CD4-positive, alpha-beta T cell treated with Interleukin-1 beta for 1 hour (primary cell): ENCODE data around the gene AJUBA.
A peak's percentile ranks its signal among the peaks of the same experiment; 100 is the strongest.
"Not testable (repeated sequence)": the region's sequence is repeated elsewhere in the genome, so short reads cannot be mapped to it uniquely, and the experiment has no call there.

Source experiments
- DNase-seq, 2 donors: peaks; one replicate each; pipeline ENCODE4 v3.0.0-alpha.2; 2020 to 2022

The AJUBA gene

DNA sequence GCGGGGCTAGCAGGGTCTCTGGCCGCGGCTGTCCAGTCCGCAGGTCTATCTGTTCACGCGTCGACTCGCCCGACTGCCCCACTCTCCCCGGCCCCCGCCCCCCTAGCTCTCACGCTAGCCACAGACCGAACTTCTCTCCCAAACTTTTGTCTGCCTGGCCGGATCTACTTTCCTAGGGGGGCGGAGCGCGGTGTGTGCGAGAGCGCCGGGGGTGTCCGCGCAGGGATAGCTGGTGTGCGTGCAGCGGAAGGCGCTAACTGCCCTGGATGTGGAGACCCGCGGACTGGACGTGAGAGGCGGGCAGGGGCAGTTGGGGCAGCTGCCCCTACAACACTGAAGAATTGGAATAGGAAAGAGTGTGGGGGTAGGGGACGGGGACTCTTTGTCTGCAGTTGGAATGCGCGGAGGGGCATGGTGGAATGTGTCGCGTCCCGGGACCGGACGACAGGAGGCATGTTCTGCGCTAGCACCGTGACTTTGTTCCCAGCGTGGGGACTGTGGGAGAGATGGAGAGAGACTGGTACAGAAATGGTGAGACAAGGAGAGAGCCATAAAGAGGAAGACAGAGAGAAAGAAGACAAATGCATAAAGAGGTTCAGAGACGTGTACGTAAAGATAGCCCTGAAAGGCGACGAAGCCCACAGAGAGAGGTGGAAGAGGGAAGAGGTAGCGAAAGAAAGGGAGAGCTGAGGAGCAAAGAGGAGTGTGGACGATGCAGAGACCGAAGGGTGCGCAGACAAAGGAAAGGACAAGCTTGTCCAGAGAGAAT, at the start of gene AJUBA:
Gene AJUBA (minus strand): TSS at position 75 of the 769 bp plus-strand sequence. CDS start 285 bp downstream, outside the sequence.
- peak; percentile 72 to 78 for DNase-seq

GRCh38 chr14:23030936-23031335, 48.6 kb upstream of the AJUBA start:
- DNase-seq, result no peak

DNA sequence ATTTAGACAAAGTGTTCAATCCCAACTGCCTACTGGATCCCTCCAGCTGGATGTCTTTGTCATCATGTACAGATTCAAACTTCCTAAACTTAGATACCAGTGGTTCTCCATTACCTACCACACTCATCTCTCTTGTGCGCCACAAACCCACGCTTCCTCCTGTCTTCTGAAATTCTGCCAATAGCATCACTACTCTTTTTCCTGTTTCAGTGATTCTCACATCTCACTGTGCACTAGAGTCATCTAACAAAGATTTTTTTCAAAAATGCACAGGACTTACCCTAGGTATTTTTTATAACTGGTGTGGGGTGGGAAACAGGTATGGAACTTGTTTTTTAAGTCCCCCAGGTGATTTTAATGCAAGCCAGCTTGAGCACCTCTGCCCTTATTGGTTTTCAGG, 46.4 kb upstream of the AJUBA start:
- DNase-seq, result peak in 1 of 2 donors; percentile 43

DNA sequence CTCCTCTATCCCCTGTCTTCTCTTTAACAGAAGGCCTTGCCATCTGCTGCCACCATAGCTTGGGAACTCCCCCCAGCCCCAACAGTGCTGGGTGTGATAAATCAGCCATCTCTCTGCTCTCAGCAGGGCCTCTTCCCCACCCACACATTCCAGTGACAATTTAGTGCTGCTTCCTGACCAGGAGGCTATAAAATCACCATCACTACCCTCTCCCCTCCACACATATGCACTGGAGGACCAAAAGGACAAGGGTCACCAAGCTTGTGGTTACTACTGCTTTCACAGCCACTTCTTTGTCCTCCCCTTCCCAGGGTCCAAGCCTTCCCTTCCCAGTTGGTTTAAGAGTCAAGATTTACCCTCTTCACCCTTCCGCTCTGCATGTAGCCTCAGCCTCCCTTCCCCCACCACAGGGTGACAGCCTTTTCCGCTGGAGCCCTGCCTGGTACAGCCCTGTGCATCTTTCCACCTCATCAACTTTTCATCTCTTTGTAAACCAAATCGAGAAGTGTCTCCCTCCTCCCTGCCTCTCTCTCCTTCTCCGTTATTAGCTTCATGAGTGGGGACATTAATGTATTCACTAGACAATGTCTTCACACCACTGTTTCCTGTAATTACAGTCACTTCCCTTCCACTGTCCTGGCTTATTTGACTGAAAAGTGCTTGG, 42.9 kb upstream of the AJUBA start:
- DNase-seq, result no peak

DNA sequence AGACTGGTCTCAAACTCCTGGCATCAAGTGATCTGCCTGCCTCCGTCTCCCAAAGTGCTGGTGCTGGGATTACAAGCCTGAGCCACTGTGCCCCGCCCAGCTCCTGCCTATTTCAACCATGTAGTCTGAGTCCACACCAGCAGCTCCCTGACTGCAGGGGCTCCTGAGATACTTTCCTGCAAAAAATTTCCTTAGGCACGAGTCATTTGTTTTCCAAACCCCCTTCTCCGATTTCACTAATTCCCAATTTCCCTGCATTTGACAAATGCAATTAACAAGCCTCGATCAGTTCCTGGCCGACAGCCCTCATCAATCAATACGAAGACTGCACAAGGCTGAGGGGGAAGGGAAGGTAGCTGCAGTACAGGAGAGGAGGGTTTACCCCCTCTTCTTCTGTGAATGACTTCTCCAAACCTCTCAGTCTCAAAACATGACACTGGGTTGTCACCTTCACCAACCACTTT, 42.3 kb upstream of the AJUBA start:
- no peak for DNase-seq

DNA sequence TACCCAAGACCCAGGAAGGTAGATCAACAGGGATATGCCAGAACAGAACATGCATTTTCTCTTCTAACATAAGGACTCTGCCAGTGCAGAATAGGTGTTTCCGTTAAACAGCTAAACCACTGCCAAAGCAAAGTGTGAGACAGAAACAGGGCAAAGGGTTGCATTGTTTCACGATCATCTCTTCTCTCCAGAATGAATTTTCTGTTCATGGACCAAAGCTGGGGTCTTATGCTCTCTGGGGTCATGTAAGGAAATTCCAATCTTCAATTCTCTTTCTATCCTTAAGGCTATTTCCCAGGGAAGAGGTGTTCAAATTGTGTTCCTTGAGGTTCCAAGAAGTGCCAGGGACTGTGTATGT, 41.4 kb upstream of the AJUBA start:
- DNase-seq, result no peak

DNA sequence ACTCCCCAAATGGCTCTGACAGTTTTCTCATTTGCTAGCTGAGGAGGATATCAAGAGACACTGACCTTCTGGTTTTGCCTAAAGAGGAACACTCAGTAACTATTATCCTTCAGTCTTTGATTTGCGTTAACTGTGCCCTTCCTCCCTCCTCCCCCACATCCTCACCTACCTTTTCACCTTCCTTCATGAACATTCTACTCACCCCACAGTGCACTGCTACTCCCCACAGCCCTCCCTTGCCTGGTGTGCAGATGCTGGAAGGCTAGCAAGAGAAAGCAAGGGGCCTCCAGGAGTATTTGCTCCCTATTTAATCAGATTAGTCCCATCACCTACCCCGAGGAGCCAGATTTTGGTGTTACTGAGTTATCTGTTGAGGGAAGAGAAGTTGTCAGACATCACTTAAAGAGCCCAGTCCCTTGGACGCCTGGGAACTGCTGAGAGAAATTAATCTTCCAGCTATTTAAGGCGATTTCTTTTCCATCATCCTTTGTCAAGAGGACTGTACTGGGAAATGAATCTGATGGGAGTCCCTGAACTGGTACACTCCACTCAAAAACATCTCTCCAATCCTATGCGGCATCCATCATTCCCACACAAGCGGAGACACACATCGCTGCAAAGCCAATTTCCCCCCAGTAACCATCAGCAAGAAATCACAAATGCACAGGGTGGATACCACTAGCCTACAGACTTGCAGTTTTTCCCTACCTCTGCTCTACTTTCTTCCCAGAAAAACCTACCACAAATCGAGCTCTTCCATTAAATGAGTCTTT, 40.9 kb upstream of the AJUBA start:
- no peak for DNase-seq

DNA sequence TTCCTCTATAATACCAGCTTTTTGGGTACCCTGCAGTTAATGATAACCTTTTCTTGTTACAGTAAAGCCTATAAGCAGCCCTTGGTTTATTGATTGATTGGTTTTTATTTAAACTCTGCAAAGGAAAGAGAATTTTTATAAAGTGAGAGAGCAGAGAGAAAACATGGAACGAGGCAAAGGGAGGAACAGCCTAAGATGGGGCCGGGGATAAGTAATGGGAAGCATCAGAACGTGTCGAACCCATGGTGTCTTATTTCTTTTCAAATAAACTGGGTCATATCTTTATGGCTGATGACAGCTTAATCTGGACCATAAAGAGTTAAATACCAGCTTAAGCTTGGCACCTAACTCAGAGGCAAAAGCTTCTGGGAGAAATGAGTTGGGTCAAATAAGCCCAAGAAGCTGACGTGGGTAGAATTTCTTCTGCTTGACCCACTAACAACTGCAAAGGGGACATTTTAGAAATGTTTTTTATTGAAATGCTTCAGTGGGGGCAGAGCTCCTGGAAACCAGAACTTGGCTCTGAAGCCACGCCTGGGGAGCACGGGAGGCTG, 39.6 kb upstream of the AJUBA start:
- no peak for DNase-seq

GRCh38 chr14:23021434-23021833, 39.1 kb upstream of the AJUBA start:
- DNase-seq, result no peak

GRCh38 chr14:23020143-23021128, 38.1 kb upstream of the AJUBA start:
- DNase-seq, result peak in 1 of 2 donors; percentile 3

GRCh38 chr14:23018107-23018506, 35.8 kb upstream of the AJUBA start:
- no peak for DNase-seq

DNA sequence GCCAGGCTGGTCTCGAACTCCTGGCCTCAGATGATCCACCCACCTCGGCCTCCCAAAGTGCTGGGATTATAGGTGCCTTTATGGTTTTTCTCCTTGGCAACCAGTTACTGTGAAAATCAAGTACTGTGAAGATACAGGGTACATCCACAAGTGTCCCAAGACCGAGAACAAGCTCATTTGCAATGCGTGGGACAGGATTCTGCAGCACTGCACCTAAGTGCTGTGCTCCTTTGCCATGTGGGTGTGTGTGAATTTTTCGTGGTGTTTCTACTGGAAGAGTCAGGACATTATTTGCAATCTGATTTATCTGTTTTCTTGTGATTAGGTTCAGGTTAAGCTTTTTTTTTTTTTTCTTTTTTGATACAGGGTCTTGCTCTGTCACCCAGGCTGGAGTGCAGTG, 34.7 kb upstream of the AJUBA start:
- no peak for DNase-seq

- no peak for DNase-seq
Observed at GRCh38 chr14:23015618-23016017, 33.3 kb upstream of the AJUBA start.

GRCh38 chr14:23013749-23014054, 31.4 kb upstream of the AJUBA start:
- DNase-seq, result not testable (repeated sequence)

GRCh38 chr14:23013054-23013748, 30.9 kb upstream of the AJUBA start:
- DNase-seq, result no peak

- peak; percentile 79 for DNase-seq
Observed at GRCh38 chr14:23009939-23010726, 27.8 kb upstream of the AJUBA start, which contains the start of gene C14orf93. Gene C14orf93 (minus strand): TSS chr14:23010143. CDS start chr14:22999023, 11,120 bp downstream.

DNA sequence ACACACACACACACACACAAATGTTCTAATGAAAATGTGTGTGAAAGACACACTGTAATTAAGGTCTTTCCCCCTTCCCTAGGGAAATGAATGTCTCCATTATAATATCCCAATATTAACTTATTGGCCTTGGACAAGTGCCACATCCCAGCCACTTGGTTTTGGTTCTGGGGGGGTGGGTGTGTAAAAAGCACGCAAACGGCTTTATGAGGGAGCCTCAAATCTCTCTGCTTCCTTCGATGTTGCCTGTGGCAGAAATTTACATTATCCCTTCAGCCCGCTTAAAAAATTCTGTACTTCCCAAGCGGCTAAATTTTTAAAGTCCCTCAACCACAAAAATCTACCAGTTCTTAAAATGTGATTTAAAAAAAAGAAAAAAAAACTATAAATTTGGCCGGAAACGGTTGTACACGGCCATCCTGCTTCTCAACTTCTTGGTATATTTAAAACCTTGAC, 27.2 kb upstream of the AJUBA start:
- DNase-seq, result no peak

- DNase-seq, result no peak
Observed at GRCh38 chr14:23008831-23009230, 26.5 kb upstream of the AJUBA start.

DNA sequence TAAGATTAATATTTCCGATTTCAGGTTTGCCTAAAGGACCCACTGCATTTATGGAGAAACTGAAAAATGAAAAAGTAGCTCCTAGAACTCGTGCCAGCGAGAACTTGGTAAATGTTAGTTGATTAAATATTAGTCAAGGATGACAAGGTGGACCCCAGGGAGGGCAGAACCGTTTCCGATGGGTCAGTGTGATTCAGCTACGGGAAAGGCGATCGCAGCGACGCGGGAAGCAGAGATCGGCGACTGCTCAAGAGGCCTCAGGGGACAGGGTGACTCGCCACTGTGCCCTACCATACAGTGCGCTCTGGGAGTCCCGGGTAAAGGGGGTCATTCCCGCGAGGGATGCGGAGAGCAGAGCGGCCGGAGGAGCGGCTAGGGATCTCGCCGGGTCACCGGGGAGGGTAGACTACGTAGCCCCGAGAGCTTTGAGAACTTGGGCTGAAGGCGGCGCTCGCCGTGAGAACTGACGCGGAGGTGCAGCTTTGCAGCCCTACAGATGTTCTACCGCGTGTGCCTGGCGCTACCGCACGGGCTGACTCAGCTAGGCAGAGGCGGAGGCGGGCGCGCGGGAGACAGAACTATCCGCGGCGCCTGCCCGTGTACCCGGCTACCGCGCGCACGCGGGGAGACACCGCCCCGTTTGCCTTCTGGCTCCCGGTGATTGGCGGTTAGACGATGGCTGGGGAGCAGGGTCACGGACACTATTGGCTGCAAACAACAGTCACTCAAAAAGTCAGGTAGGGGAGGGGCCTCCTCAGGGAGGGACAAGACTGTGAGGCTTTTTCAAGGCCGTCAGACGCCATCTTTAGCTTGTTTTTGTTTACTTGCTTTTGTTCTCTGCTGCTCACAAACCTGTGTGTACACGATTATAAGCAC, 24.4 kb upstream of the AJUBA start:
- peak; percentile 98 to 99 for DNase-seq

DNA sequence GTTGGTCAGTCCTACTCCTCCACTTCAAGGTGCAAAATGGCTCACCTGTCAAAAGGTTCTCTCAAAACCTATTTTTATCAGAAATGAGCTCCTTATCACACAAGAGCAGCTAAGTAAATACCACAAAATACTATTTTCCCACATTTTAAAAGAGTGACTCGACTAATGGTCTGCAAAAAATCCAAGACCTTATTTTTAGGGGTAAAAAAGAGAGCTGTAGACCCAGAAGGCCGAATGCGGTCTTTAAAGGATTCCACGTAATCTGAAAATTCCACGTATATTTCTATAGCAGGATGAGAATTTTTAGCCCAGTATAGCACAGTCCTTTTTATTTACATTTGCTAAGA, 23.8 kb upstream of the AJUBA start:
- DNase-seq, result no peak
